Heart left ventricle (tissue), 16 donors: ENCODE results near the gene NFATC1. TPM values are rescaled to one million over a fixed set of nuclear protein-coding genes. Genes with fewer than 3 reads are reported as not detected.

ENCODE experiments used
- ATAC-seq, 4 donors: fragments of 200-7000 bp; cut with Tn5 transposase; one replicate each; pipeline ENCODE4 v1.9.1; 2020 to 2022; ENCODE audit warnings: moderate library complexity in 4 of 4, mild to moderate bottlenecking in 3 of 4, moderate number of reproducible peaks in 1 of 4
- DNase-seq, 5 donors: peaks; one replicate each; pipeline ENCODE4 v3.0.0-alpha.2; 2020
- H3K27ac ChIP-seq, 12 donors: fragments of 200-600 bp; sonication (generic) in 4 of 12; one replicate each; pipeline versions ENCODE4 v1.5.0 to v1.8.0; 2016 to 2022; ENCODE audit warnings: mild to moderate bottlenecking in 2 of 12
- H3K27me3 ChIP-seq, 9 donors: fragments of 200-600 bp; sonication (generic) in 2 of 9; one replicate each; pipeline versions ENCODE4 v1.5.1 to v1.8.0; 2016 to 2022; ENCODE audit warnings: mild to moderate bottlenecking in 3 of 9
- H3K36me3 ChIP-seq, 9 donors: fragments of 200-600 bp; sonication (generic) in 2 of 9; one replicate each; pipeline versions ENCODE4 v1.5.0 to v1.8.0; 2018 to 2022; ENCODE audit warnings: mild to moderate bottlenecking in 2 of 9
- H3K4me1 ChIP-seq, 12 donors: fragments of 200-600 bp; sonication (generic) in 4 of 12; one replicate each; pipeline versions ENCODE4 v1.5.0 to v1.8.0; 2016 to 2022; ENCODE audit warnings: mild to moderate bottlenecking in 3 of 12
- H3K4me3 ChIP-seq, 12 donors: fragments of 200-600 bp; sonication (generic) in 4 of 12; one replicate each; pipeline versions ENCODE4 v1.5.0 to v1.8.0; 2017 to 2022; ENCODE audit warnings: mild to moderate bottlenecking in 9 of 12, moderate library complexity in 4 of 12
- H3K9me3 ChIP-seq, 12 donors: fragments of 200-600 bp; sonication (generic) in 4 of 12; one replicate each; pipeline versions ENCODE4 v1.5.0 to v1.8.0; 2016 to 2022; ENCODE audit warnings: mild to moderate bottlenecking in 1 of 12
- POLR2A ChIP-seq, 2 donors: fragments of 450-650 bp; IDR thresholded peaks; one replicate each; pipeline ENCODE4 v1.6.1; 2017; ENCODE audit warnings: antibody characterized with exemption in 2 of 2, mild to moderate bottlenecking in 2 of 2, moderate library complexity in 2 of 2
- WGBS, 4 donors: extraction: QIAGEN DNeasy Blood & Tissue Kit in 2 of 4; methylation state at CpG; one replicate each; pipeline versions ENCODE4 v1.1.5 to v1.1.7; 2013 to 2018; 5-methylcytosine and 5-hydroxymethylcytosine counted together
- intact Hi-C, 10 donors: fragments of 100-400 bp; cut with DNase I; formaldehyde crosslinking; loops; one replicate each; pipeline versions ENCODE4 v1.11.1 to v1.14.2; 2022
- polyA plus RNA-seq, 2 donors: library from polyadenylated mRNA; stranded (reverse); fragments of 200-250 nt; gene quantifications; one replicate each; pipeline ENCODE4 v1.2.3, GENCODE V29; 2013
- total RNA-seq, 9 donors: library from RNA; depleted of rRNA in 2 of 9; stranded (reverse); fragments of >200 nt in 2 of 9; fragmentation: NEBNext Ultra II Directional in 3 of 9; extraction: Animal tissue kit (Norgen Biotek cat#: 25700) in 3 of 9; gene quantifications; one replicate each; pipeline versions ENCODE4 v1.1.0 to v1.2.4, GENCODE V29; 2016 to 2023
- TF ChIP-seq, protein P1 (sequence below), 12 donors: fragments of 200-600 bp; sonication (generic) in 4 of 12; IDR thresholded peaks; one replicate each; pipeline versions ENCODE4 v1.5.0 to v1.8.0; 2018 to 2022; ENCODE audit warnings: antibody characterized with exemption in 12 of 12, mild to moderate bottlenecking in 5 of 12
- donor health status: ischemic (EF 13 %, LVEDD 7.1; RV severe dilation, severe dysfunction).
- donor health status: healthy with polysubstance abuse.
- donor health status: DM: no; HTN: yes; CAD: no.
- donor health status: DM: no; HTN: no; CAD: no.
- donor health status: ischemic (EF 25% LVEDD 6.9; RV normal size, moderate dysfunction).
- donor health status: ischemic (EF 25% LVEDD 5.7; RV mildly dilated, moderate dysfunction).
- donor health status: healthy.
- donor health status: DM: yes; HTN: yes; CAD: no.
- donor health status: ischemic (EF 35%, LVEDD 5.7; RV mildly dilated, moderate dysfunction).
- donor health status: nonischemic (EF 11% LVEDD 7.7; RV severe dilation, severe dysfunction).
- donor health status: DM: yes; HTN: yes; CAD: no.
- donor health status: PGD.
- donor health status: ischemic (EF 29% LVEDD 5.4; RV normal size, mild dysfunction).
- donor health status: nonischemic (EF 23%, LVEDD 6.1; RV moderate dilation, normal function).

The NFATC1 gene
- total and polyA plus RNA-seq, 11 donors: 6.5 to 26.7 (median 15.3) TPM

GRCh38 chr18:79465392-79465991 is 69.8 kb downstream of the NFATC1 start:
- ATAC-seq (peak in 3 of 4 donors; percentile 67 to 79 (median 77)), DNase-seq (peak in 3 of 5 donors; percentile 41 to 53 (median 53))
- intact Hi-C loops: loop anchor here in 3 of 10 donors (5.0 kb wide), 3 partner anchors 42 to 73 kb away; partner anchors contain the start of gene NFATC1 (in 1 of the 3)
- peaks cover 3 to 27% (median 16%) of the 10 kb centered on the region in 12 donors for H3K4me1 ChIP-seq
- WGBS, 4 donors: 16 to 58% (median 28%) methylated on average over 14 to 26 of the region's 26 CpGs
- H3K4me3 ChIP-seq: peak overlapping the region in 5 of 12 donors; percentile 8 to 47 (median 35)
- no peaks in the 10 kb centered on the region for H3K9me3 ChIP-seq
- peaks cover 0 to 67% (median 36%) of the 10 kb centered on the region in 9 donors for H3K36me3 ChIP-seq
- peak overlapping the region in 7 of 12 donors; percentile 3 to 70 (median 38) for H3K27ac ChIP-seq
- TF ChIP-seq, protein P1, sequence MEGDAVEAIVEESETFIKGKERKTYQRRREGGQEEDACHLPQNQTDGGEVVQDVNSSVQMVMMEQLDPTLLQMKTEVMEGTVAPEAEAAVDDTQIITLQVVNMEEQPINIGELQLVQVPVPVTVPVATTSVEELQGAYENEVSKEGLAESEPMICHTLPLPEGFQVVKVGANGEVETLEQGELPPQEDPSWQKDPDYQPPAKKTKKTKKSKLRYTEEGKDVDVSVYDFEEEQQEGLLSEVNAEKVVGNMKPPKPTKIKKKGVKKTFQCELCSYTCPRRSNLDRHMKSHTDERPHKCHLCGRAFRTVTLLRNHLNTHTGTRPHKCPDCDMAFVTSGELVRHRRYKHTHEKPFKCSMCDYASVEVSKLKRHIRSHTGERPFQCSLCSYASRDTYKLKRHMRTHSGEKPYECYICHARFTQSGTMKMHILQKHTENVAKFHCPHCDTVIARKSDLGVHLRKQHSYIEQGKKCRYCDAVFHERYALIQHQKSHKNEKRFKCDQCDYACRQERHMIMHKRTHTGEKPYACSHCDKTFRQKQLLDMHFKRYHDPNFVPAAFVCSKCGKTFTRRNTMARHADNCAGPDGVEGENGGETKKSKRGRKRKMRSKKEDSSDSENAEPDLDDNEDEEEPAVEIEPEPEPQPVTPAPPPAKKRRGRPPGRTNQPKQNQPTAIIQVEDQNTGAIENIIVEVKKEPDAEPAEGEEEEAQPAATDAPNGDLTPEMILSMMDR (IDR thresholded peaks at IDR 0.05): no peak
- TF ChIP-seq POLR2A (IDR thresholded peaks at IDR 0.05): no peak
- H3K27me3 ChIP-seq: no peaks in the 10 kb centered on the region

DNA sequence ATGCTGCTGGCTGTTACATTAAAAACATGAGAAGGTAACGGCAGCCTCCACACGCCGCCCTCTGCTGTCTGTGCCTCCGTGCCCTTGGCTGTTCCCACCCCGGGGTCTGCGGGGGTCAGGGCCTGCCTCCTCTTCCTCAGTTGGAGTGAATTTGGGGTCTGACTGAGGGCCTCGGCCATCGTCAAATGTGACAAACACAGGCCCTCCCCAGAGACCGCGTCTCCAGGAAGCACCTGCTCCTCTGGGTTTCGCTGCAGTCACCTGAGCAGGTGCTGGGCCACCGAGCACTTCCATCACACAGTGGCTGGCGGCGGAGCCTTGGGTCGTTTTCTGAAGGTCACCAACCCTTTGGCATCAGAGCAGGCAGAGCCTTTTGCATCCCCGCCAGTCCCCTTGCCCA is 70.9 kb downstream of the NFATC1 start:
- Histone ChIP-seq H3K36me3 (peaks cover 0 to 64% (median 38%) of the 10 kb centered on the region in 9 donors), H3K27ac (no peak overlapping the region), H3K4me3 (no peak overlapping the region), H3K9me3 (no peaks in the 10 kb centered on the region), H3K27me3 (no peaks in the 10 kb centered on the region), H3K4me1 (peaks cover 3 to 22% (median 12%) of the 10 kb centered on the region in 12 donors)
- intact Hi-C loops: loop anchor here in 3 of 10 donors (5.0 kb wide), 3 partner anchors 41 to 74 kb away; partner anchors contain the start of gene NFATC1 (in 1 of the 3)
- ATAC-seq (no peak), DNase-seq (no peak)
- WGBS, 4 donors: 87 to 94% (median 91%) methylated on average over 11 to 16 of the region's 16 CpGs
- no peak for TF ChIP-seq POLR2A (IDR thresholded peaks at IDR 0.05)
- TF ChIP-seq, protein P1 (IDR thresholded peaks at IDR 0.05): no peak

DNA sequence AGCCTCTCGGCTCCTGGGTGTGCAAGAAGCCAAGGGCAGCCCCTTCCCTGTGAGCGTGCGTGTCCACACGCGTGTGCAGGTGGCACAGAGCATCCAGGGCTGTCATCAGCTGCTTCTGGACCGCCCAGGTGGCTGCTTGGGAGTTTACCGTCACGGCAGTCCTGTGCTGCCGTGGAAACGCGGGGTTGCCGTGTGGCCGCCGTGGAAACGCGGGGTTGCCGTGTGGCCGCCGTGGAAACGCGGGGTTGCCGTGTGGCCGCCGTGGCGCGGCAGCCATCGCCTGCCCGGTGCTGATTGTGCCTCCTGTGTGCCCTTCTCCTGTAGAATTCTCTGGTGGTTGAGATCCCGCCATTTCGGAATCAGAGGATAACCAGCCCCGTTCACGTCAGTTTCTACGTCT is 71.4 kb downstream of the NFATC1 start:
- H3K9me3 ChIP-seq: no peaks in the 10 kb centered on the region
- TF ChIP-seq, protein P1 (IDR thresholded peaks at IDR 0.05): no peak
- TF ChIP-seq POLR2A (IDR thresholded peaks at IDR 0.05): no peak
- intact Hi-C loops: loop anchor here in 3 of 10 donors (5.0 kb wide), 3 partner anchors 40 to 75 kb away; partner anchors contain the start of gene NFATC1 (in 1 of the 3)
- peaks cover 0 to 59% (median 34%) of the 10 kb centered on the region in 9 donors for H3K36me3 ChIP-seq
- no peak overlapping the region for H3K27ac ChIP-seq
- no peak overlapping the region for H3K4me3 ChIP-seq
- H3K27me3 ChIP-seq: no peaks in the 10 kb centered on the region
- 96 to 98% (median 97%) methylated on average over 17 to 33 of the region's 33 CpGs for WGBS, 4 donors
- peaks cover 3 to 22% (median 12%) of the 10 kb centered on the region in 12 donors for H3K4me1 ChIP-seq
- DNase-seq: no peak
- ATAC-seq: no peak

DNA sequence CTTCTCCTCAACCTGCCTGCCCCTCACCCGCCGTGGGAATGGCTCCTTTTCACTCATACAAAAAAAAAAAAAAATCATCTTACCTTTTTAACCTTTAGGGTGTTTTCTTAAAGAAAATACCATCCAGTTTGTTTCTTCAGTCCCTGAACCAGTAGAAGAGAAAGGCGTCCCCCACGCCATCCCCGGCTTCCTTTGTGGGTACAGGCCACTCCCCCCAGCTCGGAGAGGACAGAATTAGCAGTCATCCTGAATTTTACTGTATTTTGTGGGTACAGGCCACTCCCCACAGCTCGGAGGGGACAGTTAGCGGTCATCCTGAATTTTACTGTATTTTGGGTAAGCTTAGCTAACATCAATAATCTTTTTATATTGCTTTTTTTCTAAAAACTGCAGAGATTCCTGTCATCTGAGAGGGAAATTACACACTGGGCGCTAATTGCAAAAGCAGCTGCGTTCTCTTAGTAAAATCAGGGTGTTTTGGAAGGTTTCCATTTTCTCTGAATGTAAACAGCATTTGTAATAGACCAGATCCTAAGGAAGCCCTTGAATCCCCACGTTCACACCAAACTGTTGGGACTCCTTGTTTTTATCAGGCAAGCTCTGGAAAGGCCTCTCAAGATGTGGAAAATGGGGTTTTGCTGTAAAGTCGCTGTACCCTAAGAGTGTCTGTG is 72.5 kb downstream of the NFATC1 start:
- WGBS, 4 donors: 59 to 71% (median 63%) methylated on average over 12 of the region's 12 CpGs
- ATAC-seq (no peak), DNase-seq (no peak)
- no peaks in the 10 kb centered on the region for H3K9me3 ChIP-seq
- H3K4me3 ChIP-seq: no peak overlapping the region
- TF ChIP-seq, protein P1 (IDR thresholded peaks at IDR 0.05): no peak
- TF ChIP-seq POLR2A (IDR thresholded peaks at IDR 0.05): no peak
- intact Hi-C loops: loop anchor here in 3 of 10 donors (5.0 kb wide), 3 partner anchors 39 to 76 kb away; partner anchors contain the start of gene NFATC1 (in 1 of the 3)
- H3K27ac ChIP-seq: no peak overlapping the region
- H3K4me1 ChIP-seq: peaks cover 3 to 22% (median 12%) of the 10 kb centered on the region in 12 donors
- no peaks in the 10 kb centered on the region for H3K27me3 ChIP-seq
- peaks cover 0 to 51% (median 29%) of the 10 kb centered on the region in 9 donors for H3K36me3 ChIP-seq
